GM18498 (cell line): Measurements from ENCODE around the gene PRRT3.

Experiments used
- ATAC-seq: cut with Tn5 transposase; IDR thresholded peaks from one replicate; pipeline ENCODE4 v1.9.1; 2021; ENCODE audit warnings: mild to moderate bottlenecking, moderate library complexity; ENCODE audit not compliant: unreplicated experiment

The PRRT3 gene

GRCh38 chr3:9951962-9952805, at the start of gene PRRT3:
PRRT3 (minus strand) TSS chr3:9952408; CDS start chr3:9950115, 2,293 bp downstream.
- peak; percentile 83 for ATAC-seq

DNA sequence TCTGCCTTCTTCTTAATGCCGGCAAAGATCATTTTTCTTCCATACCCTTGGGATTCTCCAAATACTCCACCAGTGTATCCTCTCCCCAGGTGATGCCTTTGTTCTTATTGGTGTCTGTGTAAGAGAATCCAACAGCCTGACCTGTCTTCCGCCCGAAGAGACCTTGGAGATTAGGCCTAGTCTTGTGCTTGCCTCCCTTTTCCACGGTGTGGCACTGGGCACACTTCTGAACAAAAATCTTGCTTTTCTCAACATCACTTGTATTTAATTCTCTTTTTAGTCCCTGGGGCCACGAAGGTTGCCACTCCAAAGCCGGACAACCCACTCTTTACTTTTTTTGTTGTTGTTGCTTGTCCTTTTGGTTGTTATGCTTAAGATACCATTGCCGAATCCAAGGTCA, 48.5 kb upstream of the PRRT3 start:
- no peak for ATAC-seq

DNA sequence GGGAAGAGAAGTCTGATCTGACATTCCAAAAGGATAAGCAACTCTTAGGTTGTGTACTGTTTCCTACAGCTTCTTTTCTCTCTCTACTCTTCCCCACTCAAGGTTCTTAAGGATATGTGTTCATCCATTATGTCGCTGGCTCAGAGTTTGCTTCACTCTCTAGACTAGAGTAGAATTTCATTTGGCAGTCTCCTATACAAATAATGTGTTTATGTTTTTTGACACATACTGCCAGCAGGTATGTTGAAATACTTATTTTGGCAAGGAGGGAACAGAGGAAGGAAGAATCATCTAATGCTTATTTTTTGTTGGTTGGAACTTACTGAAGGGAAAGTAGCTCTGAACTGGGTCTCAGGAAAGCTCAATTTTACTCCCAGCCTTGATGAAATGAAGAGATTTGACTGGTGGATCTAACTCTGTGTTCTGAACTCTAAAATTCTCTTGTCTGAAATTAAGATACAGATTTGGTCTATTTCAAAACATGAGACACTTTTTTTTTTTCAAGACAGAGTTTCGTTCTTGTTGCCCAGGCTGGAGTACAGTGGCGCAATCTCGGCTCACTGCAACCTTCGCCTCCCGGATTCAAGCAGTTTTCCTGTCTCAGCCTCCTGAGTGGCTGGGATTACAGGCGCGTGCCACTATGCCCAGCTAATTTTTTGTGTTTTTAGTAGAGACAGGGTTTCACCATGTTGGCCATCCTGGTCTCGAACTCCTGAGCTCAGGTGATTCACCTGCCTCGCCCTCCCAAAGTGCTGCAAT, 42.1 kb upstream of the PRRT3 start:
- no peak for ATAC-seq

DNA sequence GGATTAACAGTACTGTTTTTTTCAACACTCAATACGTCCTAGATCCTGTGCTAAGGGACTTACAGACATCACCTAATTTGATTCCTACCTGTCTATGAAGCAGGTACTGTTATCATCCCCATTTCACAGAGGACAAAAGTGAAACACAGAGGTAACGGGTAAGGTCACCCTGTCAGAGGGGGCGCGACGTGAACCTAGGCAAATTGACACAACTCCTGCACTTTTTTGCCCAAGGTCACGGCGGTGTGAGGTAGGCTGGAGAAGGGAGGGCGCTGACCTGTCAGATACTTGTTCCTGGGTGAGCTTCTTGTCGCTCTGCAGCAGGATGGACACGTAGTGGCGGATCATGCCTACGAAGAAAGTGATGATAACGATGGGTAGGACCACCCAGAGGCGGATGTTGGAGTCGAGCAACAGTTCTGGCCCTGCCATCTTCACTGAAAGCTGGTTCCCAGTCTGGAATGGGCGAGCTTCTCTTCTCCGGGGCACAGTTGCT, 34.1 kb upstream of the PRRT3 start:
- ATAC-seq, result peak; percentile 34

DNA sequence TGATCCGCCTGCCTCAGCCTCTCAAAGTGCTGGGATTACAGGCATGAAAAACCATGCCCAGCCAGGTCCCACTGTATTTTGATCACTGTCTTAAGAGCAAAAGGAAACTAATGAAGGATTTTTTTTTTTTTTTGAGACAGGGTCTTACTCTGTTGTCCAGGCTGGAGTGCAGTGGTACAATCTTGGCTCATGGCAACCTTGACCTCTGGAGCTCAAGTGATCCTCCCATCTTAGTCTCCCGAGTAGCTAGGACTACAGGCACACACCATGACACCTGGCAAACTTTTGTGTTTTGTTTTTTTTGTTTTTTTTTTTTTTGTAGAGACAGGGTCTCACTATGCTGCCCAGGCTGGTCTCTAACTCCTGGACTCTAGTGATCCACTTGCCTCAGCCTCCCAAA, 28.0 kb upstream of the PRRT3 start:
- no peak for ATAC-seq

DNA sequence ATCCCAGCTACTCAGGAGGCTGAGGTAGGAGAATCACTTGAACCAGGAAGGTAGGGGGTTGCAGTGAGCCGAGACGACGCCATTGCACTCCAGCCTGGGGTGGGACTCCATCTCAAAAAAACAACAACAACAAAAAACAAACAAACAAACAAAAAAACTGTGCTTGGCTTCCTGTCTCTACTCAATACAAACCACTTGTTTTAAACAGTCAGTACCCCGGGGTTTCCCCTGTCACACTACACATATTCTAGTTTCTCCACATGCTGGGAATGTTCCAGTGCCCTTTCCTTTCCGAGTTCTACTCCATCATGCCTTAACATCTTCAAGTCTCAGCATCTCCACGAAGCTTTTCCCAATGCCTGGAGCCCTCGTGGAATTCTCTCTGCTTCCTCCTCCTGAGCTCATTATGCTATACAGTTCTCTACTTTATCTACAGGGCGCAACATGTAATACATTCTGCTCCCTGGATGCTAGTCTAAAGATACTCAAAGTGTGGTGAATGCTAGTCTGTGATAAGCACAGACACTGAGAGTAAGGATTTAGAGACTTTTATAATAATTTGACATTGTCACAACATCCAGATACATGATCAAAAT, 26.6 kb upstream of the PRRT3 start:
- no peak for ATAC-seq

DNA sequence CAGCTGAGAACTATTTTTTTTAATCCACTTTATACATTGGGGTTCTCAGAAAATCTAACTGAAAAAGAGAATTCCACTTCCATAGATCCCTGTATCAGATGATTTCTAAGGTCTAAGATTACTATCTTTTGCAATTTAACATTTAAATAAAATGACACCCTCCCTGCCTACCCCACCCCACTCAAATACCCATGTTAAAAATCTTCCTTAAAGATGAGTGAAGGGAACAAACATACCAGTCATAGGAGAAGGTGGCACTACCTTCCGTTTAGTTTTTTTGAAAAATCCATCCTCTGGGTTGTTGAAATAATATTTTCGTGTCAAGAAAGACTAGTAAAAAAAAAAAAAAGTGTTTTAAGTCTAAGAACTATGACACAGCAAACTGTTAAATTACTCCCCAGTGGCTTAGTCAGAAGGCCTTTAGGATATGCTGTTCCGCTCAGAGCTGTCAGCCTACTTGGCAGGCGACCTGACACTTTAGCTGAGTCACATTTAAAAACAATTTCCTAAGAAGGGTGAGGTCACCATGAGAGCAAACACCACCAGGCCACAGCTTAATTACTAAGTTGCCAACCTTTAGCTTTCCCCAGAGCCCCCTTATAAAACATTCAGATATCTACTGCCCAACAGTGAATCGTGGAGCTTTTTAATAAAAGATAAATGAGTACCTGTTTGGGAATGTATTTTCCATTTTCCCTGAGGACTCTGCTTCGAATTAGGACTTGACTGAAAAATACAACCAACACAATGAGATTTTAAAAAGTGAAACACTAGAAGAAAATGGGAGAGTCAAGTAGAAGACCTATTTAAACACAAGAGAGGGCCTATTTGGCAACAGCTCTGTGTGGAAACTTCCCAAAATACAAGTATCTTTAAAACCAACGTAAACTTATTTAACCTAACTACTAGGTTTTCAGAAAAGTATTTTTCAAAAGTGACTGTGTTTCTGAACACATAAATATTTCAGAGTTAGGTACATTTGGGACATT, 24.8 kb upstream of the PRRT3 start:
- ATAC-seq, result no peak

DNA sequence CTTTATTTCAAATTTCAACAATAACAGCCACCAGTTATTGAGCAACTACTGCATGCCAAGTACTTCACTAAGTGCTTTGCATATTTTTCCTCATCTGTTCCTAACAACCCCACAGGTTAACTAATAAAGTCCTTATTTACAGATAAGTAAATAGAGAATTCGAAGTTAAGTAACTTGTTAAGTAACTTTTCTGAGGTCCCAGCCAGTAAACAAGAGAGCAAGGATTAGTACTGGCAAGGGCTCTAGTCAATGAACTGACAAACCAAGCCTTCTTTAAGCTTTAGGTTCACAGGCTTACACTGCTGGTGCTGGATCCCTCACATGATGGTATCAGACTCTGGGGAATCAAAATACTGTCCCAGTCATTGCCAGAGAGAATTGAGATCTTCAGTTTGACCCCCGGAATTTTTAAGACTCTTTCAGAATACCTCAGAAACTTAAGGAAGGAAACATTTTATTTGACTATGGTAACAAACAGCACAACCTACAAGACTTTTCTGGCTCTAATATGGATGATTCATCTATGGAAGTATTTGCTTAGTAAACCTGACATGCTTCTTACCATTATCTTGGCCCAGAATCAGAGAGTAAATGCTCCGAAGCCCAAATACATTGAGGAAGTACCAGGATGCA, 17.9 kb upstream of the PRRT3 start:
- no peak for ATAC-seq

GRCh38 chr3:9969632-9970019, 17.4 kb upstream of the PRRT3 start:
- no peak for ATAC-seq

- ATAC-seq, result no peak
These were observed 14.6 kb upstream of the PRRT3 start for GRCh38 chr3:9966841-9967240.

- ATAC-seq, result no peak
These were observed 13.1 kb upstream of the PRRT3 start for GRCh38 chr3:9965200-9965875.

- ATAC-seq, result no peak
These were observed 5.0 kb upstream of the PRRT3 start for GRCh38 chr3:9957214-9957613.

- ATAC-seq, result no peak
These were observed 3.6 kb upstream of the PRRT3 start for GRCh38 chr3:9955611-9956352.

- ATAC-seq, result no peak
These were observed 2.9 kb upstream of the PRRT3 start for GRCh38 chr3:9955067-9955502.

DNA sequence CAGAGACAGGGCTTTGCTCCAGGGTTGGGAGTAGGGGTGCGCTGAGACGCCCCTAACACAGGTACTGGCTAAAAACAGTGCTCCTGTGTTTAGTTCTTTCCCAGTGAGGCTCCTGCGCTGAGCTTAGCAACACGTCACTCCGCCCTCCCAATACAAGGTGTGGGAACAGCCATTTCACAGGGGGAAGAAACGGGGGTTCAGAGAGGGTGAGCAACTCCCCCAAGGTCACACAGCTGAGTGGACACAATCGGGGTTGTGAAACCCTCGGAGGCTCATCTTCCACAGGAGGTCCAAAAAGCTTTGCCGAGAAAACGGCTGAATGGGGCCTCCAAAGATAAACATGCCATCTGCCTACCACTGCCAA, 628 bp downstream of the PRRT3 start:
- ATAC-seq, result peak; percentile 19

DNA sequence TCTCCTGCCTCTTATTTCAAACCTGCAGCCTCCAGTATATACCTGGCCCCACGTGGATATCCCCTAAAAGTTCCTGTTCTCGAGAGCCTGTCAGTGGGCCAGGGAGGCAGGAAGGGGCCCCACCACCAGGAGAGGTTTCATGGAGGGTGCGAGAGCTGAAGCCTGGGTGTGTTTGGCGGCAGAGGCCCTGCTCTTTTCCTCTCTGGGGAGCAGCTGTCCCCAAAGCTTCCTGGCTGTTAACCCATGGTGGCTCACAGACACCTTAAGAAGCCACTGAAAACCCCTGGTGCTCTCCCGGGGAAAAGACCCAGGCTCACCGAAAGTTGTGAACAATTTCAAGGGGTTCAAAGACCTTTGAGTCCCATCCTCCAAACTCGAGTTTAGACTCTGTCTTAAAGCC, 1.1 kb downstream of the PRRT3 start:
- no peak for ATAC-seq

DNA sequence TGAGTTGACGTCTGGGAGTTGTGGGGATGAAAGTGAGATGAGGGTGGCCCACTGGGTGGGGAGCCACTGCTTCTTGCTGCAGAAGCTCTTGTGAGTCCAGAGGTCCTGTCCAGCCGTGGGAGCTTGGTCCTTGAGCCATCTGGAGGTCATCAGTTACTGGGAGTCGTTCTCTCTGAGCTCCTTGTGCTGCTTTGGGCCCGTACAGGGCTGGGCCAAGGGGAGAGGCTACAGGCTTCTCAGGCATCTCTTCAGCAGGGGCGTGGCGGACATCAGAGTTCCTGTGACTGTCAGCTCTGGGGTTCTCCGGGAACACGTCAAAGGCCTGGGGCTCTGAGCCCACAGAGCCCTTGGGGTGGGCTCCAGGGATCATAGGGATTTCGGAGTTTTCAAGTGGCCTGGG, 2.6 kb downstream of the PRRT3 start:
- ATAC-seq, result no peak

DNA sequence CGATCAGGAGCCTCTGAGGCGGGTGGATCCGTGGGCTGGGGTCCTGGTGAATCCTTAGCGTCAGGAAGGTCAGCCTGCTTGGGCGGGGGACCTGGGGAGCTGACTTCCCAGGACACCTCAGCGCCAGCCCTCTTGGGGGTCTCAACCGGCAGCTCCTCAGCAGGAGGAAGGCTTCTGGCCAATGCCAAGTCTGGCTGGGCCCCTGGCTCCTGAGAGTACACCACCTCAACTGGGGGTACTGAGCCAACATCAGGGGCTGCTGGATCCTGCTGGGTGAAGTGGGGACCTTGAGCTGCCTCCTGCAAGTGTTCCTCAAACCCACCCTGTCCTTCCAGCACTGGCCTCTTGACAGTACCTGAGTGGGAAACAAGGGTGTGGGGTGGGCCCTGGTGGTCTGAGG, 3.1 kb downstream of the PRRT3 start:
- ATAC-seq, result no peak

DNA sequence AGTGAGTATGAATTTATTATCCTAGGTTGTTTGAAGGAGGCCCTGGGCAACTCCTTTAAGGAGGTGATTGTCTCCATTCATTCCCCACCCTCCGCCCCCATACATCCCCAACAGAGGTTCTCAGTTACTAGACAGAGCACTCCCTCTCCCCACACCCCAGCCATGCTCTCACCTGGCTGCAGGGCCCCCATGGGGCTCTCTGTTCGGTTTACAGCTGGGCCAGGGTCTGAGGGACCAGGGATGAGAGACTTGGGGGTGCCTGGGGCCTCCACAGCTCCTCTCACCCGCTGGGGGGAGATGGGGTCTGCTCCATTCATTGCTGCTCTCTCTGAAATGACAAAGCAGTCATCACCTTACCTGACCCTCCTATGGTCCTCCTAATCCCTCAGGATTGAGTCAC, 3.6 kb downstream of the PRRT3 start:
- ATAC-seq, result no peak
